Measurements from ENCODE around the gene ANKRD33B.

ANKRD33B gene

DNA sequence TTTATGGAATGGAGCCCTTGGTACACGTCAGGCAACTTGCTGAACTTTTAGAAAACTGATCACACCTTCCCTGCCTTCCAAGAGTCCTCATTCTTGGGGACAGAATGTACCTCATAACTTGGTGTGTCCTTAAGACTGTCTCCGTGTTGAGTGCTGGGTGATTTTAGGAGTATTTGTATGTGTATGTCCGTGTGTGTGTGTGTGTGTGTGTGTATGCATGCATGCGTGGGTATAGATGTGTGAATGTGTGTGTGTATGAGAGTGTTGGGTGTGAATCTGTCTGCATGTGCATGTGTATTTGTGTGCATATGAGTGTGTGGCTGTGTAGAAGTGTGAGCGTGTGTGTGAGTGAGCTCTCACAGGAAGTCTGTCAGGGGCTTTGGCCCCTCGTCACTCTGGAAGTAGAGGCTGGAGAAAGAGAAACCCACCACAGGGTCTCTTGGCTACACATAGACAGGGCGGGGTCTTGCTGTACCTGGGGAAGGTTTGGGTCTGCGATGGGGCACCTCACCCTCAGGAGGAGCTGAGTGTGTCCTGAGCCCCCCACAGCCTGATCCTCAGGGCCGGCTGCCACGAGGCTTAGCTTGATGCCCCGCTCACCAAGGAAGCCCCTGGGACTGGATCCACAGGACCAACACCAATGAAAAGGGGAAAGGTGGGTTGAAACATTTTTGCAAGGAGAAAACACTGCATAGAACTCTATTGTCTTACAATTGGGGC lies 33.1 kb upstream of the ANKRD33B start:
- TF ChIP-seq GATA2 (IDR thresholded peaks at IDR 0.05; ENCODE audit: low read depth, low read length) = no peak
- TF ChIP-seq GATA3 (IDR thresholded peaks at IDR 0.05; ENCODE audit: low read depth, low read length) = no peak

DNA sequence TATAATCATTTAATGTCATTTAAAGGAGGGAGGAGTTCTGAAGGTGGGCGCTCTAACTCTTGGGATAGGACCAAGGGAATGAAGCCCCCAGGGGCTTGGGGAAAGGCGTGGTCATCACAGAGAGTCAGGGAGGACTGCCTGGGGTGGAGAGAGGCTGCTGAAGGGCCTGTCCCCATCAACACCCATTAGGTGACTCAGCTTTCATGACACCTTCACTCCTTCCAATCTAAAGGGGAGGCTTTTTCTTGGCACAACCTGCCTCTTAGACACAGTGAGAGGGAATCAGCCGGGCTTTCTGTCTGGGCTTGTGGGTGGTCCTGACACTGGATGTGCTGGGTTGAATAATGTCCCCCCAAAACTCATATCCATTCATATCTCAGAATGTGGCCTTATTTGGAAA lies 31.4 kb upstream of the ANKRD33B start:
- TF ChIP-seq GATA2 (IDR thresholded peaks at IDR 0.05; ENCODE audit: low read depth, low read length) (no peak), GATA3 (IDR thresholded peaks at IDR 0.05; ENCODE audit: low read depth, low read length) (no peak)

DNA sequence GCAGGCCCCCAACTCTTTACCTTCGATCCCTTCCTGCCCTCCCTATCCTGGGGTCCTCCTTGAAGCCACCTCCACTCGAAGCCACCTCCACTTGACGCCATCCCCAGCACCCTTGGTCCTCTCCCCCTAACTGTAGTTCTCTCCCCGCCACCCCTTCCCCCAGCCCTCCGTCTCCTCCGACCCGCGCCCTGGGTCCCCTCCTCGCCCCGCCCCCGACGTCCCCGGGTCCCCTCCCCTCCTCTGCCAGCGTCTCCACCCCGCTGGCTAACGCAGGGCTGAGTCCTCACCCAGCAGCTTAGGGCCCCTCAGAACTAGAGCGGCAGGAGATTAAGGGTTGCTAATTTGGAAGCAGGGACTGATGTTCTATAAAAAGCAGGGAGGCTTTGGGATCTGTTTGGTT lies 30.6 kb upstream of the ANKRD33B start:
- no peak for TF ChIP-seq GATA2 (IDR thresholded peaks at IDR 0.05; ENCODE audit: low read depth, low read length)
- TF ChIP-seq GATA3 (IDR thresholded peaks at IDR 0.05; ENCODE audit: low read depth, low read length) = no peak

DNA sequence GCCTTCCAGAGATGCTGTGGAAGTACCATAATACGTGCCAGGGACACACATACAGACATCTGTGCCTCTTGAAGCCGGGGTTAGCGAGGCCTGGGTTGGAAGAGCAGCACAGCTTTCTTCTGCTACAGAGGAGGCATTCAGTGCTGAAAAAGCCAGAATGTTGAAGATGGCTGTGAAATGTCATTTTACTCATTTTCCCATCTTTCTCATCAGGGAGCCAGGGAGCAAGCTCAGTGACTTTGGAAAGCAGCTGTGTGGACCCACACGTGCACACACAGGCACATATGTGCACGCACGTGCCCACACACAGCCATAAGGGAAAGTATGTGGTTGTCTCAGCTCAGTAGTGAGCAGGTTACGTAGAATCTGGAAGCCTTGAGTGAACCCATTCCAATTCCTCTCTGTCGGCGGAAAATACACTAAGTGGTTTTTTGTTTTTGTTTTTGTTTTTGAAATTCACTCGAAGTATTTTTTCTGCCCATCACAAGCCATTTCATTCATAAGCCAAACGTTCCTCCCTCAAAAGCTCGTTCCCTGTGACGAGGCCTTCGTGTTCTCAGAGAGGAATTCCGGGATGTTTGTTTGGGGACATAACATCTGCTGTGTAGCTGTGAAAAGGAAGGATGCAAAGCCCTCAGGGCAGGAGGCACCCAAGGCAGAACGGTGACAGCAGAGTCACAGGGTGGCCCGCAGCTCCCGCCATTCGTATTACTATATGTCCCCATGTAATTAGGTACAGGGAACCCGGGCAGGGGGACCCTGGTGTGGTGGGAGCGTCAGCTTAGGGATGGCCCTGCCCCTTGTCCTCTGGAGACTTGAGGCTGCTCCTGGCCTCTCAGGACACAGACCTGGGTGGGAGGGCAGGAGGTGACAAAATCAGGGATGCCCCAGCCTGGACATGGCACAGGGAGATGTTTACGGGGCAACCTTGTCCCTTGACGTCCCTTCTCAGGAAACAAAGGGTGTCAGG lies 29.0 kb upstream of the ANKRD33B start:
- TF ChIP-seq GATA2 (IDR thresholded peaks at IDR 0.05; ENCODE audit: low read depth, low read length) (no peak), GATA3 (IDR thresholded peaks at IDR 0.05; ENCODE audit: low read depth, low read length) (no peak)

DNA sequence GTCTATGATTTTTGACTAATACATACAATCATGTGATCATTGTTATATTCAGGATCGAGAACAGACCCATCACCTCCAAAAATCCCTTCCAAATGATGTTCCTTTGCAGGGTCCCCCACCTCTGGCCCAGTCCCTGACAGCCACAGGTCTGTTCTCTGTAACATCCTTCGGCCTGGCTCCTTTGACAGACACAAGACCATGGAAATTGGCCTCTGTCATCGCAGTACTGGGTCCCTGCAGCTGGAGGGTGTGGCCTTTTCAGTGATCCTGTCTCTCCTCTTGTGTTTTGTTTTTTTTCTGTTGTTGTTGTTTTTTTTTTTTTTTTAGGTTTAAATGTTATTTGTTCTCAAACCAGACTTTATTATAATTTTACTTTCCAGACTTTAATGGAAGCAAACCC lies 27.4 kb upstream of the ANKRD33B start:
- no peak for TF ChIP-seq GATA2 (IDR thresholded peaks at IDR 0.05; ENCODE audit: low read depth, low read length)
- TF ChIP-seq GATA3 (IDR thresholded peaks at IDR 0.05; ENCODE audit: low read depth, low read length) = no peak

DNA sequence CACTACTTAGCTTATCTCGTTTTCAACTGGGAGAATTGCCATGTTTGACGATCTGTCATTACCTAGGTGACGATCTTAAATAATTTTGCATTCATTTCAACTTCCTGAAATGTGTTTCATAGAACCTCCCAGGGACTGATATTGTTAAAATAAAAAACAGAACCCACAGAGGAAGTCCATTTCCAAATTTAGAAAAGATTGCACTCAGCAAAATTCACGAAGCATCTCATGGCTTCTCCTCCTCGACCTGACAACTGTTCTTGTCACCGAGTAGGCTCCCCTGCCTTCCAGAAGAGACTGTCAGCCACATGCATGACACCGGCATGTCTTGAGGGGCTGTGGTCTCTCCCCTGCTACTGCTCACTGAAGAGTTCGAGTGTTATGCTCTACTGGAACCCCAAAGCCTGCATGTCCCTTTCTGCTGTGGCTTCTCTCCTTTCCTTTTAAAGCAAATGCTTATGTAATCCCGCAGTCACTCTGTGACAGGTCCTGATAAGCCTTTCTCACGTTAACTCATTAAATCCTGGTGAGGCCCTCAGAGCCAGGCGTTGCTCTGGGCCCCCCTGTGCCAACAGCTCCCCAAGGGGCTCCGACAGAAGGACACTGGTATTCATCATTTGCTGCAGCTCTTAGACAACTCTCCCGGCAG lies 26.8 kb upstream of the ANKRD33B start:
- TF ChIP-seq GATA2 (IDR thresholded peaks at IDR 0.05; ENCODE audit: low read depth, low read length) = no peak
- no peak for TF ChIP-seq GATA3 (IDR thresholded peaks at IDR 0.05; ENCODE audit: low read depth, low read length)

DNA sequence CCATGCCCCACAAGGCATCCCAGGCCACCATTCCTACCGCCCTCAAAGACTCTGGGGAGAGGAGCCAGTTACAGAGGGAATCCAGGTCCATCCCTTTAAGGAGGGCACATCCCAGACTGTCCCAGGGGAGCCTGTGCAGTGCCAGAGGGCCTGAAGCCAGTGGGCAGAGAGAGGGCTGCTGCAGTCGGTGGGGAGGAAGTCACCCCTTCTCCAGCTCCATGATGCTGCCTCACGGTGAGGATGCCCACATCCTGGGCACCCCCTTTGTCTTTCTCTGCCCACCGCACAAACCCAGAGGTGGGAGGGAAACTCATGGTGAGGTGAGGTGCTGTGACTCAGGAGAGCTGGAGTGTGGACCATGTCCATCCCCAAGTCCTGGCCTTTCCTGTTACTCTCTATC lies 26.2 kb upstream of the ANKRD33B start:
- no peak for TF ChIP-seq GATA3 (IDR thresholded peaks at IDR 0.05; ENCODE audit: low read depth, low read length)
- no peak for TF ChIP-seq GATA2 (IDR thresholded peaks at IDR 0.05; ENCODE audit: low read depth, low read length)

DNA sequence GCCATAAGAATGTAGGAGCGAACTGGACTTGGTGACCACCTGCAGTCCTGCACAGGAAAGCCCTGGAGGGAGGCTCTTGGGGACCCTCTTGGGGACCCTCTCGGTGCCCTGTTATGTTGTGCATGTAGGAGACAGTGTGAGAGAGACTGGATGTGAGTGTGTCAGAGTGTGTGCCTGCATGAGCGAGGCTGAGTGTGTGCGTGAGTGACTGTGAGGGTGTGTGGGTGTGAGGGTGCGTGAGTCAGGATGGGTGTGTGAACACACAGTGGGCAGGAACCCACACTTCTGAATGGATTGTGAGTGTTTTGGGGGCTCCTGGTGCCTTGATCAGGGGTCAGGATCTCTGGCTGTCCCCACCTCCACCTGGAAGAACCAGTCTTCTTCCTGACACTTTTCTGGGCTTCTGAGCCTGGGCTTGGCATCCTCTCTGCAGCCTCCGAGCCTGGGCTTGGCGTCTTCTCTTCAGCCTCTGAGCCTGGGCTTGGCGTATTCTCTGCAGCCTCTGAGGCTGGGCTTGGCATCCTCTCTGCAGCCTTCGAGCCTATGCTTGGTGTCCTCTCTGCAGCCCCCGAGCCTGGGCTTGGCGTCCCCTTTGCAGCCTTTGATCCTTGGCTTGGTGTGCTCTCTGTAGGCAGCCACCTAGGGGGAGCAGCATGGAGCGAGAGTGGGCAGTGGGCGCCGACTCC lies 25.6 kb upstream of the ANKRD33B start:
- TF ChIP-seq GATA3 (IDR thresholded peaks at IDR 0.05; ENCODE audit: low read depth, low read length) (no peak), GATA2 (IDR thresholded peaks at IDR 0.05; ENCODE audit: low read depth, low read length) (no peak)

DNA sequence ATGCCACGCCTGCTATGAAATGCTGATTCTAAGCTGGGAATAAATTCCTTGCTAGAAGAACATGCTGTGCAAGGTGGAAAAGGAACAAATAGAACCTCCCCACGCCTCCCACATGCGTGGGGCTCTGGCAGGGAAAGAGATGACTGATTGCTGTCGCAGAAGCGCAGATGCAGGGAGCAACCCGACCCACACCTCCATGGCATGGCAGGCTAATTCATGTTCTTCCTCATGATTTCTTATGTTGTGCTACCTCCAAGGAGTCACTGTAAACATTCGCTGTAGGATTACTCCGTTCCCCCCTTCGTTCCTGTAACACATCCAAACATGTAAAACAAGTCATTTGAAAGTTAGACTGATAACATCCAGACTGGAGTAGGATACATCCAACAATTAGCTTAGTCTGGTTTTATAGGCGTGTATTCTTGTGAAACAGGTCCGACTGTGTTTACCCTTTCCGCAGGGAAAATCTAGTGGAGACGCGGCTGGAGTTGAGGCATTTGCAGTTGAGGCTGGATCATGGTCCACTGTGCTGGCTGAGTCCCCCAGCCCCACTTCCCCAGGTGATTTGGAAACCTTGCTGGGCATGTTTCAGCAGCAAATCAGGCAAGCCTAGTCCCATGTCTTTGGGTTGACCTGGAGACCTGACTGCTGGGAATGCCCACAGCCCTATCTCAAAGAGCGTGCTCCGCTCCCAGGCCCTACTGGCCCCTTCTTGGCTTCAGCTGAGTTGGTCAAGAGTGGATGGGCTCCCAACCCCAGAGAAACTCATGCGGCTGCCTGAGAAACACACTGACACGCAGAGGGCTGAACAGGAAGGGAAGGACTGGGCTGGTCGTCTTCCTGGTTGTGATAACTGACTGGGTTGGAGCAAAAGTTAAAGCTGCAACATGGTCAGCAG lies 24.8 kb upstream of the ANKRD33B start:
- TF ChIP-seq GATA3 (IDR thresholded peaks at IDR 0.05; ENCODE audit: low read depth, low read length) = no peak
- no peak for TF ChIP-seq GATA2 (IDR thresholded peaks at IDR 0.05; ENCODE audit: low read depth, low read length)

DNA sequence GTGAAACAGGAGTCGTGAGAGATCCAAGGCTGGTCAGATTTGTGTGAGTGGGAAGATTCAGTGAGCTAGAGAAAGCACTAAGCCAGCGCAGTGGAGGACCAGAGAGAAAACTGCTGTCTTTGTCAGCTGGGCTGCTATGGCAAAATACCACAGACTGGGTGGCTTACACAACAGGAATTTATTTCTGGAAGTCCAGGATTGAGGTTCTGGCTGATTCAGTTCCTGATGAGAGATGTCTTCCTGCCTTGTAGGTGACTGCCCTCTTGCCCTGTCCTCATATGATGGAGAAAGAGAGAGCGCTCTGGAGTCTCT lies 24.2 kb upstream of the ANKRD33B start:
- TF ChIP-seq GATA3 (IDR thresholded peaks at IDR 0.05; ENCODE audit: low read depth, low read length) (no peak), GATA2 (IDR thresholded peaks at IDR 0.05; ENCODE audit: low read depth, low read length) (no peak)

DNA sequence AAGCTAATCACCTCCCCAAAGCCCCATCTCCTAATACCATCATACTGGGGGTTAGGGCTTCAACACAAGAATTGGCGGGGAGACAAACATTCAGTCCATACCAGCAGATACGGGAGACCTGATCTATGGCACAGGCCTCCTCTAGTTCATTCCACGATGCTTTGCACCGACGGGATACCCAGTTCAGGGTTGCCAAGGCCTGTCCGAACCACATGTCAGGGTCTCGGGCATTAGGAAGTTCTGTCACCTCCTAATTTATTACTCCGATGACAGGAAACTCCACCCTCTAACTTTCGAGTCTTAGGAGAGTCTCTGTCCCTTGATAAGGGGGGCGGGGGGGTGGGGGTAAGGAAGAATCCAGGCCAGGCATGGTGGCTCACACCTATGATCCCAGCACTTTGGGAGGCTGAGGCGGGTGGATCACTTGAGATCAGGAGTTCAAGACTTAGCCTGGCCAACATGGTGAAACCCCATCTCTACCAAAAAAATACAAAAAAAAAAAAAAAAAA lies 23.8 kb upstream of the ANKRD33B start:
- TF ChIP-seq GATA3 (IDR thresholded peaks at IDR 0.05; ENCODE audit: low read depth, low read length) = no peak
- no peak for TF ChIP-seq GATA2 (IDR thresholded peaks at IDR 0.05; ENCODE audit: low read depth, low read length)

DNA sequence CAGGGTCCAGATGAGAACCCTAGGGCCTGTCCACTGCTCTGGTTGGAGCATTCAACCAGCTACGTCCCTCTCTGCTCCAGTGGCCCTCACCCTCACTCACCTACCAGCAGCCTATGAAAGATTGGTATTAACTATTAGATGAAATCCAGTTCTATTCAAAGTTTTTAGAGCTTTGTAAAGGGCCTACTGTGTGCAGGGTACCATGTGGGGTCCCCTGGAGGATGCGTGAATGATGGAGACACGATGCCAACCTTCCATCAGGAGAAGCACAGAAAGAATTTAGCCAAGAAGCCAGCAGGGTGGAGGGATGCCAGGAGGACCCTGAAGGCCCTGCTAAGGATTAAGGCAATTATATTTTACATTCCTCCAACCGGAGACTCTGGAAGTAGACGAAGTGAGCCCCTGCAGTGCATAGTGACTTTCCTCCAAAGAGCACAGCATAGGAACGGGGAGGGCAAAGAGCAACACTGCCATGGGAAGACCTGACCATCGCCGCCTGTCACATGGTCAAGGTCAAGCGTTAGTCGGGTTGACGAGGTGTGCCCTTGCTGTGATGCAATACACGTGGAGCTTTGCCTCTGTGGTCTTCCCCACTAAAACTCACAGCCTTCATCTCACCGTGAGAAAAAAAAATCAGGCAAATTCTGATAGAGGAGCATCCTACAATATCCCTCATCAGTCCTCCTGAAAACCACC lies 22.8 kb upstream of the ANKRD33B start:
- TF ChIP-seq GATA2 (IDR thresholded peaks at IDR 0.05; ENCODE audit: low read depth, low read length) (no peak), GATA3 (IDR thresholded peaks at IDR 0.05; ENCODE audit: low read depth, low read length) (no peak)
